ENCODE data around the gene CYTIP. TPM values are rescaled to one million over a fixed set of nuclear protein-coding genes. Genes with fewer than 3 reads are reported as not detected.
"Not testable (repeated sequence)": the region's sequence is repeated elsewhere in the genome, so short reads cannot be mapped to it uniquely, and the experiment has no call there.

The CYTIP gene
- total RNA-seq, 1 experiment from 2014 or later, result not detected

- TF ChIP-seq EZH2 (IDR thresholded peaks at IDR 0.05; ENCODE audit: borderline replicate concordance, low read depth, low read length, poor library complexity, severe bottlenecking), result no peak
- TF ChIP-seq, protein P1, sequence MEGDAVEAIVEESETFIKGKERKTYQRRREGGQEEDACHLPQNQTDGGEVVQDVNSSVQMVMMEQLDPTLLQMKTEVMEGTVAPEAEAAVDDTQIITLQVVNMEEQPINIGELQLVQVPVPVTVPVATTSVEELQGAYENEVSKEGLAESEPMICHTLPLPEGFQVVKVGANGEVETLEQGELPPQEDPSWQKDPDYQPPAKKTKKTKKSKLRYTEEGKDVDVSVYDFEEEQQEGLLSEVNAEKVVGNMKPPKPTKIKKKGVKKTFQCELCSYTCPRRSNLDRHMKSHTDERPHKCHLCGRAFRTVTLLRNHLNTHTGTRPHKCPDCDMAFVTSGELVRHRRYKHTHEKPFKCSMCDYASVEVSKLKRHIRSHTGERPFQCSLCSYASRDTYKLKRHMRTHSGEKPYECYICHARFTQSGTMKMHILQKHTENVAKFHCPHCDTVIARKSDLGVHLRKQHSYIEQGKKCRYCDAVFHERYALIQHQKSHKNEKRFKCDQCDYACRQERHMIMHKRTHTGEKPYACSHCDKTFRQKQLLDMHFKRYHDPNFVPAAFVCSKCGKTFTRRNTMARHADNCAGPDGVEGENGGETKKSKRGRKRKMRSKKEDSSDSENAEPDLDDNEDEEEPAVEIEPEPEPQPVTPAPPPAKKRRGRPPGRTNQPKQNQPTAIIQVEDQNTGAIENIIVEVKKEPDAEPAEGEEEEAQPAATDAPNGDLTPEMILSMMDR (conservative IDR thresholded peaks at IDR 0.05; ENCODE audit: low read depth, low read length), result no peak
- CTCF ChIA-PET, result no interaction called here
- intact Hi-C loops (cut with micrococcal nuclease; ENCODE audit: unreplicated experiment), result no loop called here
- H3K27ac ChIP-seq (ENCODE audit: low read depth, low read length, poor library complexity, severe bottlenecking), result no peak overlapping the region
- H3K36me3 ChIP-seq (ENCODE audit: insufficient read depth, low read length, poor library complexity, severe bottlenecking), result no peaks in the 10 kb centered on the region
- no peak overlapping the region for H3K4me3 ChIP-seq (ENCODE audit: low read depth, low read length, poor library complexity, severe bottlenecking)
- BruUV-seq (replicated peaks), result no TSS peak
- no peaks in the 10 kb centered on the region for H3K4me1 ChIP-seq (ENCODE audit: insufficient read depth, low read length, poor library complexity, severe bottlenecking)
- no peaks in the 10 kb centered on the region for H3K9me3 ChIP-seq (ENCODE audit: low read depth, low read length, poor library complexity, severe bottlenecking)
- POLR2A ChIA-PET (ENCODE audit: low non-redundant PET), result no interaction called here
- no peak for DNase-seq (ENCODE audit: low spot score)
- H3K27me3 ChIP-seq (replicated peaks; ENCODE audit: insufficient read depth, low read depth, low read length, poor library complexity), result peaks cover 3% of the 10 kb centered on the region
Observed at GRCh38 chr2:157413326-157414035, 30.4 kb downstream of the CYTIP start.

- BruUV-seq (replicated peaks), result no TSS peak
- no peak overlapping the region for H3K27ac ChIP-seq (ENCODE audit: low read depth, low read length, poor library complexity, severe bottlenecking)
- no peak for DNase-seq (ENCODE audit: low spot score)
- H3K4me1 ChIP-seq (ENCODE audit: insufficient read depth, low read length, poor library complexity, severe bottlenecking), result no peaks in the 10 kb centered on the region
- POLR2A ChIA-PET (ENCODE audit: low non-redundant PET), result no interaction called here
- peaks cover 3% of the 10 kb centered on the region for H3K27me3 ChIP-seq (replicated peaks; ENCODE audit: insufficient read depth, low read depth, low read length, poor library complexity)
- intact Hi-C loops (cut with micrococcal nuclease; ENCODE audit: unreplicated experiment), result no loop called here
- H3K36me3 ChIP-seq (ENCODE audit: insufficient read depth, low read length, poor library complexity, severe bottlenecking), result no peaks in the 10 kb centered on the region
- no peak overlapping the region for H3K4me3 ChIP-seq (ENCODE audit: low read depth, low read length, poor library complexity, severe bottlenecking)
- no peak for TF ChIP-seq EZH2 (IDR thresholded peaks at IDR 0.05; ENCODE audit: borderline replicate concordance, low read depth, low read length, poor library complexity, severe bottlenecking)
- TF ChIP-seq, protein P1 (conservative IDR thresholded peaks at IDR 0.05; ENCODE audit: low read depth, low read length), result no peak
- no peaks in the 10 kb centered on the region for H3K9me3 ChIP-seq (ENCODE audit: low read depth, low read length, poor library complexity, severe bottlenecking)
- CTCF ChIA-PET, result no interaction called here
Observed at GRCh38 chr2:157411624-157412336, 32.1 kb downstream of the CYTIP start.

DNA sequence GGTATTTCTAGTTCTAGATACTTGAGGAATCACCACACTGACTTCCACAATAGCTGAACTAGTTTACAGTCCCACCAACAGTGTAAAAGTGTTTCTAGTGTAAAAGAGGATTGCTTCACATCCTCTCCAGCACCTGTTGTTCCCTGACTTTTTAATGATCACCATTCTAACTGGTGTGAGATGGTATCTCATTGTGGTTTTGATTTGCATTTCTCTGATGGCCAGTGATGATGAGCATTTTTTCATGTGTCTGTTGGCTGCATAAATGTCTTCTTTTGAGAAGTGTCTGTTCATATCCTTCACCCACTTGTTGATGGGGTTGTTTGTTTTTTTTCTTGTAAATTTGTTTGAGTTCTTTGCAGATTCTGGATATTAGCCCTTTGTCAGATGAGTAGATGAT is 38.5 kb downstream of the CYTIP start:
- H3K4me3 ChIP-seq (ENCODE audit: low read depth, low read length, poor library complexity, severe bottlenecking); intact Hi-C loops (cut with micrococcal nuclease; ENCODE audit: unreplicated experiment); H3K27me3 ChIP-seq (replicated peaks; ENCODE audit: insufficient read depth, low read depth, low read length, poor library complexity); DNase-seq (ENCODE audit: low spot score); H3K4me1 ChIP-seq (ENCODE audit: insufficient read depth, low read length, poor library complexity, severe bottlenecking); POLR2A ChIA-PET (ENCODE audit: low non-redundant PET); H3K36me3 ChIP-seq (ENCODE audit: insufficient read depth, low read length, poor library complexity, severe bottlenecking); CTCF ChIA-PET; H3K27ac ChIP-seq (ENCODE audit: low read depth, low read length, poor library complexity, severe bottlenecking); H3K9me3 ChIP-seq (ENCODE audit: low read depth, low read length, poor library complexity, severe bottlenecking); BruUV-seq (replicated peaks): not testable (repeated sequence)
